Liver (tissue), 9 donors: Measurements from ENCODE around the gene OR5K1. TPM values are rescaled to one million over a fixed set of nuclear protein-coding genes. Genes with fewer than 3 reads are reported as not detected.

Experiments
- DNase-seq: peaks from one replicate; pipeline ENCODE4 v3.0.0-alpha.2; 2017; ENCODE audit warnings: low spot score
- H3K27ac ChIP-seq, 2 donors: one replicate each; pipeline ENCODE4 v1.7.0; 2013; ENCODE audit warnings: inconsistent platforms in 2 of 2, low read length in 2 of 2, control low read depth in 1 of 2, low read depth in 1 of 2, mild to moderate bottlenecking in 1 of 2
- H3K27me3 ChIP-seq, 4 donors: one replicate each; pipeline versions ENCODE4 v1.6.1 to v1.7.0; 2013; ENCODE audit warnings: low read length in 3 of 4, inconsistent platforms in 1 of 4, mild to moderate bottlenecking in 1 of 4, moderate library complexity in 1 of 4; ENCODE audit not compliant: control insufficient read depth in 4 of 4, insufficient read depth in 4 of 4
- H3K36me3 ChIP-seq, 4 donors: one replicate each; pipeline versions ENCODE4 v1.6.1 to v1.7.0; 2013; ENCODE audit warnings: low read length in 3 of 4, mild to moderate bottlenecking in 3 of 4, low read depth in 1 of 4, moderate library complexity in 1 of 4; ENCODE audit not compliant: control insufficient read depth in 4 of 4, insufficient read depth in 3 of 4
- H3K4me1 ChIP-seq, 4 donors: one replicate each; pipeline versions ENCODE4 v1.6.1 to v1.7.0; 2013; ENCODE audit warnings: low read length in 3 of 4, mild to moderate bottlenecking in 3 of 4, moderate library complexity in 1 of 4; ENCODE audit not compliant: control insufficient read depth in 4 of 4, insufficient read depth in 4 of 4
- H3K4me3 ChIP-seq, 3 donors: one replicate each; pipeline versions ENCODE4 v1.6.1 to v1.7.0; 2013; ENCODE audit warnings: low read length in 3 of 3, control low read depth in 1 of 3, low read depth in 1 of 3, mild to moderate bottlenecking in 1 of 3
- H3K9ac ChIP-seq, 2 donors: one replicate each; pipeline ENCODE4 v1.7.0; 2013; ENCODE audit warnings: low read length in 2 of 2, mild to moderate bottlenecking in 2 of 2, moderate library complexity in 2 of 2, control low read depth in 1 of 2, low read depth in 1 of 2
- H3K9me3 ChIP-seq, 4 donors: one replicate each; pipeline versions ENCODE4 v1.6.1 to v1.7.0; 2013; ENCODE audit warnings: low read length in 3 of 4; ENCODE audit not compliant: control insufficient read depth in 4 of 4
- EGR1 ChIP-seq, 2 donors: IDR thresholded peaks; 2 replicates each; pipeline ENCODE4 v1.6.1; 2016 to 2018; ENCODE audit warnings: antibody characterized with exemption in 2 of 2, low read depth in 2 of 2
- FOXA1 ChIP-seq: IDR thresholded peaks from 2 replicates; pipeline ENCODE4 v1.6.1; 2016; ENCODE audit warnings: antibody characterized with exemption
- FOXA2 ChIP-seq: IDR thresholded peaks from 2 replicates; pipeline ENCODE4 v1.6.1; 2016; ENCODE audit warnings: antibody characterized with exemption
- GABPA ChIP-seq, 2 donors: IDR thresholded peaks in 1 of 2; conservative IDR thresholded peaks in 1 of 2; 2 replicates each; pipeline ENCODE4 v1.6.1; 2016; ENCODE audit warnings: antibody characterized with exemption in 2 of 2, mild to moderate bottlenecking in 1 of 2, moderate library complexity in 1 of 2
- HNF4A ChIP-seq, 2 donors: conservative IDR thresholded peaks; 2 replicates each; pipeline ENCODE4 v1.6.1; 2016; ENCODE audit warnings: antibody characterized with exemption in 2 of 2, mild to moderate bottlenecking in 2 of 2
- SP1 ChIP-seq: IDR thresholded peaks from 2 replicates; pipeline ENCODE4 v1.6.1; 2018; ENCODE audit warnings: antibody characterized with exemption, mild to moderate bottlenecking
- YY1 ChIP-seq: IDR thresholded peaks from 2 replicates; pipeline ENCODE4 v1.6.1; 2016; ENCODE audit warnings: antibody characterized with exemption, mild to moderate bottlenecking
- WGBS: extraction: QIAGEN DNeasy Blood & Tissue Kit; methylation state at CpG from one replicate; pipeline ENCODE4 v1.1.7; 2013; 5-methylcytosine and 5-hydroxymethylcytosine counted together
- polyA plus RNA-seq, 2 donors: library from polyadenylated mRNA; stranded (reverse) in 1 of 2; unstranded in 1 of 2; fragments of 200-250 nt in 1 of 2; fragments of >200 nt in 1 of 2; fragmentation: Nextera tagmentation in 1 of 2; extraction: Ambion mirVana in 1 of 2; gene quantifications; one replicate each; pipeline versions ENCODE4 v1.2.1 to v1.2.3, GENCODE V29; 2013 to 2015
- total RNA-seq, 2 donors: library from RNA; depleted of rRNA; stranded (reverse); fragments of >200 nt; gene quantifications; one replicate each; pipeline ENCODE4 v1.2.3, GENCODE V29; 2014
- TF ChIP-seq, protein P1 (sequence below): IDR thresholded peaks from 2 replicates; pipeline ENCODE4 v1.6.1; 2016; ENCODE audit warnings: antibody characterized with exemption, mild to moderate bottlenecking
- TF ChIP-seq, protein P2 (sequence below): IDR thresholded peaks from 2 replicates; pipeline ENCODE4 v1.6.1; 2016; ENCODE audit warnings: antibody characterized with exemption
- TF ChIP-seq, protein P3 (sequence below): IDR thresholded peaks from 2 replicates; pipeline ENCODE4 v1.6.1; 2016; ENCODE audit warnings: antibody characterized with exemption
- TF ChIP-seq, protein P4 (sequence below): fragments of 150-350 bp; IDR thresholded peaks from 2 replicates; pipeline ENCODE4 v1.5.1; 2017; ENCODE audit warnings: improper control_type of control experiment, low read depth, low read length; ENCODE audit not compliant: missing input control
- donor health status: healthy.
- donor health status: healthy.
- donor health status: healthy.
- donor health status: healthy.
- donor health status: healthy.

The OR5K1 gene
- total and polyA plus RNA-seq, 4 donors = not detected

DNA sequence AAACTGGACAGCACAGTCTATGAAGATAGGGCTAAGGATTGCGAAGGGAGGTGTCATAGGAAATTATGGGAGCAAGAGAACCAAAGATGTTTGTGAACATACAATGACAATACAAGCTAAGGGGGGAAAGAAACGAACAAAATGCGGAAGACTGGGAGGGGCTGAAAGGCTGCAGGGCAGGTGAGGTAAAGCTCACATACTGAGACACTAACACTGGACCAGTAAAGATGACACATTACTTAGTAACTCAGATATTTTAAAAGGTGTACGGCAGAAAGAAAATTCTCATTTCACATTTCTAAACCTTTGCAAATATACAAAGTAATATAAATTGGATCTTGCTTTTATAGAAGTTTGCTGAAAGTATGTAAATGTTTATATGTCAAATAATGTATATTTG is 49.6 kb downstream of the OR5K1 start (continued):
- TF ChIP-seq, protein P1, sequence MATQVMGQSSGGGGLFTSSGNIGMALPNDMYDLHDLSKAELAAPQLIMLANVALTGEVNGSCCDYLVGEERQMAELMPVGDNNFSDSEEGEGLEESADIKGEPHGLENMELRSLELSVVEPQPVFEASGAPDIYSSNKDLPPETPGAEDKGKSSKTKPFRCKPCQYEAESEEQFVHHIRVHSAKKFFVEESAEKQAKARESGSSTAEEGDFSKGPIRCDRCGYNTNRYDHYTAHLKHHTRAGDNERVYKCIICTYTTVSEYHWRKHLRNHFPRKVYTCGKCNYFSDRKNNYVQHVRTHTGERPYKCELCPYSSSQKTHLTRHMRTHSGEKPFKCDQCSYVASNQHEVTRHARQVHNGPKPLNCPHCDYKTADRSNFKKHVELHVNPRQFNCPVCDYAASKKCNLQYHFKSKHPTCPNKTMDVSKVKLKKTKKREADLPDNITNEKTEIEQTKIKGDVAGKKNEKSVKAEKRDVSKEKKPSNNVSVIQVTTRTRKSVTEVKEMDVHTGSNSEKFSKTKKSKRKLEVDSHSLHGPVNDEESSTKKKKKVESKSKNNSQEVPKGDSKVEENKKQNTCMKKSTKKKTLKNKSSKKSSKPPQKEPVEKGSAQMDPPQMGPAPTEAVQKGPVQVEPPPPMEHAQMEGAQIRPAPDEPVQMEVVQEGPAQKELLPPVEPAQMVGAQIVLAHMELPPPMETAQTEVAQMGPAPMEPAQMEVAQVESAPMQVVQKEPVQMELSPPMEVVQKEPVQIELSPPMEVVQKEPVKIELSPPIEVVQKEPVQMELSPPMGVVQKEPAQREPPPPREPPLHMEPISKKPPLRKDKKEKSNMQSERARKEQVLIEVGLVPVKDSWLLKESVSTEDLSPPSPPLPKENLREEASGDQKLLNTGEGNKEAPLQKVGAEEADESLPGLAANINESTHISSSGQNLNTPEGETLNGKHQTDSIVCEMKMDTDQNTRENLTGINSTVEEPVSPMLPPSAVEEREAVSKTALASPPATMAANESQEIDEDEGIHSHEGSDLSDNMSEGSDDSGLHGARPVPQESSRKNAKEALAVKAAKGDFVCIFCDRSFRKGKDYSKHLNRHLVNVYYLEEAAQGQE = no peak
- no peak for TF ChIP-seq FOXA2

DNA sequence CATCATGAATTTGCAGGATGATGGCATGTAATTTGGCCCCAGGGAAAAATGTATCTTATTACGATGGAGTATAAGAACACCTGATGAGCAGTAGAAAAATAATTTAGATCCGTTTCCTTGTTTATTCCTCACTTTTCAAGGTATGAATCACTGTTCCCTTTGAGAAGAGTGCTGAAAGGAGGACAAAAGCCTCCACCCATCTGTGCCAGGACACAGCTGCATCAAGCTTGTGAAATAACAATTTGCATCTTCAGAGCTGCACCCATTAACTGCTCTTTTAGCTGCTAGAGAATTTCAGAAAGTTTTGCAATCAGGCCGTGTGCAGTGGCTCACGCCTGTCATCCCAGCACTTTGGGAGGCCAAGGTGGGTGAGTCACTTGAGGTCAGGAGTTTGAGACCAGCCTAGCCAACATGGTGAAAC is 50.1 kb downstream of the OR5K1 start:
- peaks cover 3 to 13% (median 10%) of the 10 kb centered on the region in 4 donors for H3K36me3 ChIP-seq
- TF ChIP-seq, protein P1 = no peak
- TF ChIP-seq HNF4A (conservative IDR thresholded peaks at IDR 0.05) = no peak
- no peak for TF ChIP-seq GABPA (IDR thresholded peaks at IDR 0.05 in 1 of 2, conservative IDR thresholded peaks at IDR 0.05 in 1 of 2)
- TF ChIP-seq, protein P2, sequence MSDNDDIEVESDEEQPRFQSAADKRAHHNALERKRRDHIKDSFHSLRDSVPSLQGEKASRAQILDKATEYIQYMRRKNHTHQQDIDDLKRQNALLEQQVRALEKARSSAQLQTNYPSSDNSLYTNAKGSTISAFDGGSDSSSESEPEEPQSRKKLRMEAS = no peak
- no peak for TF ChIP-seq FOXA1
- TF ChIP-seq, protein P3, sequence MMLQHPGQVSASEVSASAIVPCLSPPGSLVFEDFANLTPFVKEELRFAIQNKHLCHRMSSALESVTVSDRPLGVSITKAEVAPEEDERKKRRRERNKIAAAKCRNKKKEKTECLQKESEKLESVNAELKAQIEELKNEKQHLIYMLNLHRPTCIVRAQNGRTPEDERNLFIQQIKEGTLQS = no peak
- DNase-seq = no peak
- H3K27me3 ChIP-seq = no peaks in the 10 kb centered on the region
- no peak overlapping the region for H3K4me3 ChIP-seq
- WGBS = 79% methylated on average over 4 of the region's 4 CpGs
- no peak overlapping the region for H3K27ac ChIP-seq
- no peaks in the 10 kb centered on the region for H3K4me1 ChIP-seq
- no peak overlapping the region for H3K9ac ChIP-seq
- H3K9me3 ChIP-seq = no peaks in the 10 kb centered on the region

DNA sequence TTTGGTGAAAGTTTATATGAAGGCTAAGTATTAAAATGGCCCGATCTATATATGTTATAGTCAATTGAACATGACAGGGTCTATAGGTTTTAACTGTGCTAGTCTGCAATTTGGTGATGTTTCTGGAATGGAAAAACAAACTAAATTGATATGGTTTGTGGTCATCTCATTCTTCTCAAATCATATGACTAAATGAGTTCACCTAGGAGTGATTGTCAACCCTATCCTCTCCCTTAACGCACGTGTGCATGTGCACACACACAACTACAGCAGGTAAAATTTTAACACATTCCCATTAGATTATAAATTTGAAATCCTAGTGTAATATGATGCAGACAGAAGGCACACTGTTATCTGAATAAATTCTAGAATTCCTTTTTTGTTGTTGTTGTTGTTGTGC is 50.7 kb downstream of the OR5K1 start:
- H3K27ac ChIP-seq = no peak overlapping the region
- WGBS = 99% methylated on average over 3 of the region's 3 CpGs
- H3K9ac ChIP-seq = no peak overlapping the region
- no peak overlapping the region for H3K4me3 ChIP-seq
- H3K4me1 ChIP-seq = no peaks in the 10 kb centered on the region
- no peak for DNase-seq
- peaks cover 3 to 16% (median 13%) of the 10 kb centered on the region in 4 donors for H3K36me3 ChIP-seq
- TF ChIP-seq SP1 (no peak), GABPA (IDR thresholded peaks at IDR 0.05 in 1 of 2, conservative IDR thresholded peaks at IDR 0.05 in 1 of 2) (no peak), YY1 (no peak), HNF4A (conservative IDR thresholded peaks at IDR 0.05) (no peak), EGR1 (IDR thresholded peaks at IDR 0.05; ENCODE audit: low read depth in 2 of 2) (no peak), FOXA1 (no peak)
- TF ChIP-seq, protein P4, sequence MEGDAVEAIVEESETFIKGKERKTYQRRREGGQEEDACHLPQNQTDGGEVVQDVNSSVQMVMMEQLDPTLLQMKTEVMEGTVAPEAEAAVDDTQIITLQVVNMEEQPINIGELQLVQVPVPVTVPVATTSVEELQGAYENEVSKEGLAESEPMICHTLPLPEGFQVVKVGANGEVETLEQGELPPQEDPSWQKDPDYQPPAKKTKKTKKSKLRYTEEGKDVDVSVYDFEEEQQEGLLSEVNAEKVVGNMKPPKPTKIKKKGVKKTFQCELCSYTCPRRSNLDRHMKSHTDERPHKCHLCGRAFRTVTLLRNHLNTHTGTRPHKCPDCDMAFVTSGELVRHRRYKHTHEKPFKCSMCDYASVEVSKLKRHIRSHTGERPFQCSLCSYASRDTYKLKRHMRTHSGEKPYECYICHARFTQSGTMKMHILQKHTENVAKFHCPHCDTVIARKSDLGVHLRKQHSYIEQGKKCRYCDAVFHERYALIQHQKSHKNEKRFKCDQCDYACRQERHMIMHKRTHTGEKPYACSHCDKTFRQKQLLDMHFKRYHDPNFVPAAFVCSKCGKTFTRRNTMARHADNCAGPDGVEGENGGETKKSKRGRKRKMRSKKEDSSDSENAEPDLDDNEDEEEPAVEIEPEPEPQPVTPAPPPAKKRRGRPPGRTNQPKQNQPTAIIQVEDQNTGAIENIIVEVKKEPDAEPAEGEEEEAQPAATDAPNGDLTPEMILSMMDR = no peak
- TF ChIP-seq, protein P2 = no peak
- TF ChIP-seq, protein P3 = no peak
- H3K9me3 ChIP-seq = no peaks in the 10 kb centered on the region
- H3K27me3 ChIP-seq = no peaks in the 10 kb centered on the region
